H9 (cell line): ENCODE measurements around the gene LYPD5. TPM values are rescaled to one million over a fixed set of nuclear protein-coding genes. Genes with fewer than 3 reads are reported as not detected.
A peak's percentile ranks its signal among the peaks of the same experiment; 100 is the strongest.

Source experiments
- DNase-seq: peaks from one replicate; pipeline ENCODE4 v3.0.0-alpha.2; 2017
- H2AFZ ChIP-seq: one replicate; pipeline ENCODE4 v1.6.1; 2013; ENCODE audit warnings: mild to moderate bottlenecking, low read length, control low read depth, moderate library complexity
- H2AK5ac ChIP-seq: 2 replicates; pipeline ENCODE4 v1.6.1; 2013; ENCODE audit warnings: low read length, control low read depth, mixed read lengths; ENCODE audit not compliant: insufficient read length
- H2BK120ac ChIP-seq: one replicate; pipeline ENCODE4 v1.6.1; 2013; ENCODE audit warnings: low read depth, mild to moderate bottlenecking, low read length, control low read depth, inconsistent platforms; ENCODE audit not compliant: poor library complexity, severe bottlenecking
- H2BK12ac ChIP-seq: 2 replicates; pipeline ENCODE4 v1.6.1; 2013; ENCODE audit warnings: low read length, control low read depth, mixed read lengths, low read depth; ENCODE audit not compliant: insufficient read length
- H2BK15ac ChIP-seq: 2 replicates; pipeline ENCODE4 v1.6.1; 2013; ENCODE audit warnings: low read depth, low read length, control low read depth
- H2BK20ac ChIP-seq: one replicate; pipeline ENCODE4 v1.6.1; 2013; ENCODE audit warnings: low read depth, mild to moderate bottlenecking, low read length, control low read depth, inconsistent platforms; ENCODE audit not compliant: poor library complexity, severe bottlenecking
- H2BK5ac ChIP-seq: 2 replicates; pipeline ENCODE4 v1.6.1; 2013; ENCODE audit warnings: low read length, control low read depth, mixed read lengths; ENCODE audit not compliant: insufficient read length
- H3K14ac ChIP-seq: 2 replicates; pipeline ENCODE4 v1.6.1; 2013; ENCODE audit warnings: low read length, control low read depth; ENCODE audit not compliant: insufficient read depth
- H3K18ac ChIP-seq: 2 replicates; pipeline ENCODE4 v1.6.1; 2013; ENCODE audit warnings: low read depth, mild to moderate bottlenecking, mixed read lengths, low read length, control low read depth; ENCODE audit not compliant: insufficient read length
- H3K23ac ChIP-seq: 2 replicates; pipeline ENCODE4 v1.6.1; 2013; ENCODE audit warnings: low read length, control low read depth, mixed read lengths, low read depth; ENCODE audit not compliant: insufficient read length
- H3K23me2 ChIP-seq: 2 replicates; pipeline ENCODE4 v1.6.1; 2013; ENCODE audit warnings: low read depth, mild to moderate bottlenecking, mixed read lengths, low read length, control low read depth; ENCODE audit not compliant: insufficient read length, poor library complexity, severe bottlenecking
- H3K27ac ChIP-seq: 2 replicates; pipeline ENCODE4 v1.5.1; 2013; ENCODE audit warnings: low read length, control low read depth, mixed read lengths, low read depth; ENCODE audit not compliant: insufficient read length
- H3K27me3 ChIP-seq: 2 replicates; pipeline ENCODE4 v1.6.1; 2013; ENCODE audit warnings: low read length, control low read depth, inconsistent platforms; ENCODE audit not compliant: insufficient read depth
- H3K4ac ChIP-seq: 2 replicates; pipeline ENCODE4 v1.6.1; 2013; ENCODE audit warnings: low read depth, mild to moderate bottlenecking, control low read depth, inconsistent platforms, low read length, moderate library complexity
- H3K4me1 ChIP-seq: 2 replicates; pipeline ENCODE4 v1.6.1; 2013; ENCODE audit warnings: low read length, control low read depth, inconsistent platforms; ENCODE audit not compliant: insufficient read depth
- H3K4me2 ChIP-seq: 2 replicates; pipeline ENCODE4 v1.6.1; 2013; ENCODE audit warnings: low read length, control low read depth, mixed read lengths; ENCODE audit not compliant: insufficient read length, insufficient read depth
- H3K56ac ChIP-seq: 2 replicates; pipeline ENCODE4 v1.6.1; 2013; ENCODE audit warnings: low read depth, mild to moderate bottlenecking, mixed read lengths, low read length, control low read depth; ENCODE audit not compliant: insufficient read length
- H3K79me1 ChIP-seq: 2 replicates; pipeline ENCODE4 v1.6.1; 2013; ENCODE audit warnings: low read depth, mild to moderate bottlenecking, moderate library complexity, low read length, control low read depth, inconsistent platforms; ENCODE audit not compliant: insufficient read depth, poor library complexity, severe bottlenecking
- H3K79me2 ChIP-seq: 2 replicates; pipeline ENCODE4 v1.6.1; 2013; ENCODE audit warnings: low read length, control low read depth, inconsistent platforms; ENCODE audit not compliant: insufficient read depth
- H3K9ac ChIP-seq: 2 replicates; pipeline ENCODE4 v1.6.1; 2013; ENCODE audit warnings: low read length, control low read depth, mixed read lengths; ENCODE audit not compliant: insufficient read length; ENCODE audit errors: extremely low read depth
- H3K9me3 ChIP-seq: one replicate; pipeline ENCODE4 v1.6.1; 2013; ENCODE audit warnings: low read depth, low read length, inconsistent platforms; ENCODE audit not compliant: control insufficient read depth
- H3T11ph ChIP-seq: one replicate; pipeline ENCODE4 v1.6.1; 2013; ENCODE audit warnings: mild to moderate bottlenecking, low read length, control low read depth, inconsistent platforms
- H4K20me1 ChIP-seq: one replicate; pipeline ENCODE4 v1.6.1; 2013; ENCODE audit not compliant: control insufficient read depth, insufficient read length, insufficient read depth
- H4K5ac ChIP-seq: 2 replicates; pipeline ENCODE4 v1.6.1; 2013; ENCODE audit warnings: low read depth, mild to moderate bottlenecking, mixed read lengths, low read length, control low read depth; ENCODE audit not compliant: insufficient read length
- H4K8ac ChIP-seq: replicated peaks from 2 replicates; pipeline ENCODE4 v1.6.1; 2013; ENCODE audit warnings: low read length, control low read depth, mixed read lengths, low read depth; ENCODE audit not compliant: insufficient read length
- H4K91ac ChIP-seq: 2 replicates; pipeline ENCODE4 v1.6.1; 2013; ENCODE audit warnings: low read depth, mild to moderate bottlenecking, moderate library complexity, mixed read lengths, low read length, control low read depth; ENCODE audit not compliant: insufficient read length
- H3K27ac Mint-ChIP-seq, 3 experiments: 2 replicates in 2 of 3; 3 replicates in 1 of 3; pipeline ENCODE4 v1.8.0; 2020 to 2021; ENCODE audit warnings: mixed read lengths in 3 of 3, mild to moderate bottlenecking in 1 of 3, moderate library complexity in 1 of 3
- H3K27me3 Mint-ChIP-seq: 2 replicates; pipeline ENCODE4 v1.8.0; 2021; ENCODE audit warnings: low read depth, mild to moderate bottlenecking, moderate library complexity, mixed read lengths
- H3K36me3 Mint-ChIP-seq, 3 experiments: 2 replicates in 2 of 3; 3 replicates in 1 of 3; pipeline ENCODE4 v1.8.0; 2020 to 2021; ENCODE audit warnings: low read depth in 3 of 3, mixed read lengths in 3 of 3; ENCODE audit not compliant: insufficient read depth in 1 of 3
- H3K4me1 Mint-ChIP-seq, 2 experiments: 2 replicates each; pipeline ENCODE4 v1.8.0; 2020; ENCODE audit warnings: mixed read lengths in 2 of 2
- H3K4me3 Mint-ChIP-seq, 2 experiments: 2 replicates in 1 of 2; 3 replicates in 1 of 2; pipeline ENCODE4 v1.8.0; 2020 to 2021; ENCODE audit warnings: mild to moderate bottlenecking in 2 of 2, mixed read lengths in 2 of 2, moderate library complexity in 1 of 2
- H3K9me3 Mint-ChIP-seq, 2 experiments: 2 replicates in 1 of 2; 3 replicates in 1 of 2; pipeline ENCODE4 v1.8.0; 2020; ENCODE audit warnings: mild to moderate bottlenecking in 2 of 2, mixed read lengths in 2 of 2, moderate library complexity in 1 of 2
- WGBS: extraction: QIAGEN DNeasy Blood & Tissue Kit; methylation state at CpG from one replicate; pipeline ENCODE4 v1.1.7; 2013; ENCODE audit warnings: missing lambda C conversion rate, low lambda C conversion rate, mixed read lengths; ENCODE audit not compliant: insufficient read length; ENCODE audit errors: extremely low coverage; 5-methylcytosine and 5-hydroxymethylcytosine counted together
- total RNA-seq: library from RNA; stranded (reverse); gene quantifications from 2 replicates; pipeline ENCODE4 v1.2.1, GENCODE V29; 2021
- TF ChIP-seq, protein P1 (sequence below): fragments of 200-600 bp; sonication (generic); conservative IDR thresholded peaks from 3 replicates; pipeline ENCODE4 v1.8.0; 2021; ENCODE audit warnings: antibody characterized with exemption, mild to moderate bottlenecking

Gene LYPD5
- total RNA-seq, 1 experiment from 2014 or later: 0.50 TPM

DNA sequence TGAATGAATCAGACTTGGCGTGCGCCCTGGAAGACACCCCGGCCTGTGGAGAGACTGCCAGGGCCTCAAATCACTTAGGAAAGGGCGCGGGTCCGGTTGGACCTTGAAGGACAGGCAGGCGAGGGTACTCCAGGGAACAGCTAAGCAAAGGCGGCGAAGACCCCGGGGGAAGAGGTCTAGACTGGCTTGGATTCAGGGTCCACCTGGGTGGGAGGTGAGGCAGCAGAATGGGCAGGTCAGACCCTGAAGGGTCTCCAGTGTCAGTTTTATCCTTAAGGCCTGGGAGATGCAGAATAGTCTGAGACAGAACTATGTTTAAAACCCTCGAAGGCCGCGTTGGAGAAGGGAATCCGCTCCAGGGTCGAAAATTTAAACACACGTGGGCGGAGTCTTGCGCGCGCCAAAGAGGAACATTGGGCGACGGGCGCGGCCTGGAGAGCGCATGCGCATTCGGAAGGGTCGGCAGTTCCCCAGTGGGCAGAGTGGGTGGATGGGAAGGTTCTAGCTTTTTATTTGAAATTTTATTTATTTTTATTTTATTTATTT lies 46.9 kb downstream of the LYPD5 start:
- Histone ChIP-seq H2AK5ac (no peak overlapping the region), H3K27ac (peak overlapping the region; percentile 63), H3K14ac (peak overlapping the region; percentile 95), H4K20me1 (no peaks in the 10 kb centered on the region), H2BK120ac (no peak overlapping the region), H3K4me2 (peak overlapping the region; percentile 87), H4K91ac (no peak overlapping the region), H2BK12ac (no peak overlapping the region), H4K8ac (no peak overlapping the region), H3K4me1 (no peaks in the 10 kb centered on the region), H3K23me2 (peaks cover 12% of the 10 kb centered on the region), H3K79me2 (0 out of 2 replicates have a peak, but pooled peaks cover 3% of the 10 kb centered on the region), H3T11ph (no peak overlapping the region), H3K79me1 (no peaks in the 10 kb centered on the region), H3K4ac (peak overlapping the region; percentile 48; the same call in 1 of the 2 replicates), H2AFZ (no peak overlapping the region), H3K23ac (no peak overlapping the region), H2BK5ac (no peak overlapping the region), H4K5ac (peak overlapping the region; percentile 19), H3K9me3 (no peaks in the 10 kb centered on the region), H3K56ac (no peak overlapping the region), H3K18ac (peak overlapping the region; percentile 80), H2BK15ac (no peak overlapping the region), H2BK20ac (no peak overlapping the region), H3K27me3 (no peaks in the 10 kb centered on the region), H3K9ac (peak overlapping the region; percentile 88)
- H3K4me3 Mint-ChIP-seq: peak overlapping the region; percentile 96 to 97
- H3K4me1 Mint-ChIP-seq: peaks cover 21 to 31% of the 10 kb centered on the region in 2 experiments
- H3K9me3 Mint-ChIP-seq: no peaks in the 10 kb centered on the region; a peak in 1 of 5 replicates
- peaks cover 5 to 25% (median 19%) of the 10 kb centered on the region in 3 experiments for H3K36me3 Mint-ChIP-seq
- H3K27ac Mint-ChIP-seq: peak overlapping the region; percentile 99
- peak; percentile 57 for DNase-seq
- WGBS: no CpG with 5 or more reads among the region's 28 CpGs
- TF ChIP-seq, protein P1, sequence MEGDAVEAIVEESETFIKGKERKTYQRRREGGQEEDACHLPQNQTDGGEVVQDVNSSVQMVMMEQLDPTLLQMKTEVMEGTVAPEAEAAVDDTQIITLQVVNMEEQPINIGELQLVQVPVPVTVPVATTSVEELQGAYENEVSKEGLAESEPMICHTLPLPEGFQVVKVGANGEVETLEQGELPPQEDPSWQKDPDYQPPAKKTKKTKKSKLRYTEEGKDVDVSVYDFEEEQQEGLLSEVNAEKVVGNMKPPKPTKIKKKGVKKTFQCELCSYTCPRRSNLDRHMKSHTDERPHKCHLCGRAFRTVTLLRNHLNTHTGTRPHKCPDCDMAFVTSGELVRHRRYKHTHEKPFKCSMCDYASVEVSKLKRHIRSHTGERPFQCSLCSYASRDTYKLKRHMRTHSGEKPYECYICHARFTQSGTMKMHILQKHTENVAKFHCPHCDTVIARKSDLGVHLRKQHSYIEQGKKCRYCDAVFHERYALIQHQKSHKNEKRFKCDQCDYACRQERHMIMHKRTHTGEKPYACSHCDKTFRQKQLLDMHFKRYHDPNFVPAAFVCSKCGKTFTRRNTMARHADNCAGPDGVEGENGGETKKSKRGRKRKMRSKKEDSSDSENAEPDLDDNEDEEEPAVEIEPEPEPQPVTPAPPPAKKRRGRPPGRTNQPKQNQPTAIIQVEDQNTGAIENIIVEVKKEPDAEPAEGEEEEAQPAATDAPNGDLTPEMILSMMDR: no peak
- H3K27me3 Mint-ChIP-seq: no peaks in the 10 kb centered on the region
